IPS-20b (cell line): ENCODE data around the gene NME9.

Source experiments
- H3K27ac ChIP-seq: one replicate; pipeline ENCODE4 v1.5.1; 2013; ENCODE audit warnings: low read length
- H3K27me3 ChIP-seq: 2 replicates; pipeline ENCODE4 v1.6.1; 2013; ENCODE audit warnings: mild to moderate bottlenecking, low read length, inconsistent platforms; ENCODE audit not compliant: insufficient read depth
- H3K36me3 ChIP-seq: 2 replicates; pipeline ENCODE4 v1.6.1; 2013; ENCODE audit warnings: low read depth, mild to moderate bottlenecking, inconsistent platforms, low read length, moderate library complexity; ENCODE audit not compliant: insufficient read depth
- H3K4me1 ChIP-seq: 2 replicates; pipeline ENCODE4 v1.6.1; 2013; ENCODE audit warnings: mild to moderate bottlenecking, control low read depth, inconsistent platforms, low read length, moderate library complexity; ENCODE audit not compliant: insufficient read depth
- H3K4me3 ChIP-seq: 2 replicates; pipeline ENCODE4 v1.5.1; 2013; ENCODE audit warnings: mild to moderate bottlenecking, low read length, inconsistent platforms
- H3K9ac ChIP-seq: 2 replicates; pipeline ENCODE4 v1.6.1; 2013; ENCODE audit warnings: low read depth, mild to moderate bottlenecking, inconsistent platforms, low read length, moderate library complexity
- H3K9me3 ChIP-seq: 2 replicates; pipeline ENCODE4 v1.6.1; 2013; ENCODE audit warnings: mild to moderate bottlenecking, low read depth, low read length, inconsistent platforms; ENCODE audit not compliant: insufficient read depth

The NME9 gene

GRCh38 chr3:138370321-138370720 lies 40.7 kb upstream of the NME9 start:
- Histone ChIP-seq H3K36me3 (0 out of 2 replicates have a peak, but pooled peaks cover 5% of the 10 kb centered on the region), H3K27me3 (no peaks in the 10 kb centered on the region), H3K9me3 (no peaks in the 10 kb centered on the region), H3K4me3 (no peak overlapping the region), H3K4me1 (no peaks in the 10 kb centered on the region), H3K27ac (no peak overlapping the region), H3K9ac (no peak overlapping the region)

- Histone ChIP-seq H3K9me3 (no peaks in the 10 kb centered on the region), H3K36me3 (0 out of 2 replicates have a peak, but pooled peaks cover under 1% of the 10 kb centered on the region), H3K4me3 (no peak overlapping the region), H3K4me1 (no peaks in the 10 kb centered on the region), H3K27ac (no peak overlapping the region), H3K27me3 (no peaks in the 10 kb centered on the region), H3K9ac (no peak overlapping the region)
Observed at GRCh38 chr3:138369151-138369900, 39.7 kb upstream of the NME9 start.

- no peak overlapping the region for H3K27ac ChIP-seq
- no peaks in the 10 kb centered on the region for H3K4me1 ChIP-seq
- no peak overlapping the region for H3K4me3 ChIP-seq
Observed at GRCh38 chr3:138367911-138368310, 38.3 kb upstream of the NME9 start.

GRCh38 chr3:138367326-138367850 lies 37.7 kb upstream of the NME9 start:
- Histone ChIP-seq H3K9me3 (no peaks in the 10 kb centered on the region), H3K36me3 (no peaks in the 10 kb centered on the region), H3K4me3 (no peak overlapping the region), H3K27me3 (no peaks in the 10 kb centered on the region), H3K4me1 (no peaks in the 10 kb centered on the region), H3K27ac (no peak overlapping the region), H3K9ac (no peak overlapping the region)

More at GRCh38 chr3:138367911-138368310, 38.3 kb upstream of the NME9 start:
- no peaks in the 10 kb centered on the region for H3K9me3 ChIP-seq
- no peak overlapping the region for H3K9ac ChIP-seq
- H3K36me3 ChIP-seq: no peaks in the 10 kb centered on the region
- H3K27me3 ChIP-seq: no peaks in the 10 kb centered on the region

GRCh38 chr3:138366006-138366759 lies 36.5 kb upstream of the NME9 start:
- Histone ChIP-seq H3K4me3 (no peak overlapping the region), H3K4me1 (no peaks in the 10 kb centered on the region), H3K27me3 (no peaks in the 10 kb centered on the region), H3K9me3 (no peaks in the 10 kb centered on the region), H3K27ac (no peak overlapping the region), H3K9ac (no peak overlapping the region), H3K36me3 (no peaks in the 10 kb centered on the region)

- Histone ChIP-seq H3K4me1 (no peaks in the 10 kb centered on the region), H3K4me3 (no peak overlapping the region), H3K27me3 (no peaks in the 10 kb centered on the region), H3K27ac (no peak overlapping the region), H3K9ac (no peak overlapping the region), H3K36me3 (no peaks in the 10 kb centered on the region), H3K9me3 (no peaks in the 10 kb centered on the region)
Observed at GRCh38 chr3:138365253-138365555, 35.6 kb upstream of the NME9 start.

GRCh38 chr3:138364356-138365252 lies 35.0 kb upstream of the NME9 start:
- no peaks in the 10 kb centered on the region for H3K4me1 ChIP-seq
- H3K36me3 ChIP-seq: no peaks in the 10 kb centered on the region
- no peak overlapping the region for H3K9ac ChIP-seq
- no peak overlapping the region for H3K4me3 ChIP-seq
- H3K9me3 ChIP-seq: no peaks in the 10 kb centered on the region
- H3K27ac ChIP-seq: no peak overlapping the region
- H3K27me3 ChIP-seq: no peaks in the 10 kb centered on the region

- H3K36me3 ChIP-seq: no peaks in the 10 kb centered on the region
- no peak overlapping the region for H3K9ac ChIP-seq
- H3K27me3 ChIP-seq: no peaks in the 10 kb centered on the region
- no peak overlapping the region for H3K27ac ChIP-seq
- H3K4me1 ChIP-seq: no peaks in the 10 kb centered on the region
- H3K4me3 ChIP-seq: no peak overlapping the region
- H3K9me3 ChIP-seq: no peaks in the 10 kb centered on the region
Observed at GRCh38 chr3:138363322-138363721, 33.7 kb upstream of the NME9 start.

- Histone ChIP-seq H3K27me3 (no peaks in the 10 kb centered on the region), H3K36me3 (no peaks in the 10 kb centered on the region), H3K27ac (no peak overlapping the region), H3K4me1 (no peaks in the 10 kb centered on the region), H3K9me3 (no peaks in the 10 kb centered on the region), H3K4me3 (no peak overlapping the region), H3K9ac (no peak overlapping the region)
Observed at GRCh38 chr3:138362538-138362937, 32.9 kb upstream of the NME9 start.

- Histone ChIP-seq H3K27ac (no peak overlapping the region), H3K27me3 (no peaks in the 10 kb centered on the region), H3K9me3 (no peaks in the 10 kb centered on the region), H3K4me1 (no peaks in the 10 kb centered on the region), H3K36me3 (no peaks in the 10 kb centered on the region), H3K4me3 (no peak overlapping the region), H3K9ac (no peak overlapping the region)
Observed at GRCh38 chr3:138361561-138361971, 31.9 kb upstream of the NME9 start.

- Histone ChIP-seq H3K27me3 (no peaks in the 10 kb centered on the region), H3K9me3 (no peaks in the 10 kb centered on the region), H3K9ac (no peak overlapping the region), H3K27ac (no peak overlapping the region), H3K36me3 (no peaks in the 10 kb centered on the region), H3K4me3 (no peak overlapping the region), H3K4me1 (no peaks in the 10 kb centered on the region)
Observed at GRCh38 chr3:138360869-138361525, 31.3 kb upstream of the NME9 start.
